HepG2 (cell line): ENCODE measurements around the gene BCL6B. TPM values are rescaled to one million over a fixed set of nuclear protein-coding genes. Genes with fewer than 3 reads are reported as not detected.

Experiments
- ATM ChIP-seq: fragments of 450-650 bp; IDR thresholded peaks from 2 replicates; pipeline ENCODE4 v1.7.1; 2017; ENCODE audit warnings: mild to moderate bottlenecking, borderline replicate concordance
- CHCHD3 ChIP-seq: sonication (generic); formaldehyde crosslinking; IDR thresholded peaks from 2 replicates; pipeline ENCODE4 v1.8.0; 2022; ENCODE audit warnings: mild to moderate bottlenecking, missing genetic modification reagents, moderate library complexity
- NCOA2 ChIP-seq: sonication (generic); formaldehyde crosslinking; IDR thresholded peaks from 2 replicates; pipeline ENCODE4 v1.8.0; 2022; ENCODE audit warnings: inconsistent platforms
- RBFOX2 ChIP-seq: fragments of 200-400 bp; formaldehyde crosslinking; IDR thresholded peaks from 2 replicates; pipeline ENCODE4 v1.6.1; 2017; ENCODE audit warnings: low read depth, mild to moderate bottlenecking, low read length
- SMYD3 ChIP-seq: sonication (generic); formaldehyde crosslinking; IDR thresholded peaks from 2 replicates; pipeline ENCODE4 v1.8.1; 2023; ENCODE audit warnings: mild to moderate bottlenecking, missing genetic modification reagents
- SUZ12 ChIP-seq: fragments of 150-350 bp; IDR thresholded peaks from 2 replicates; pipeline ENCODE4 v1.6.1; 2014; ENCODE audit warnings: low read depth, low read length
- ZNF253 ChIP-seq: sonication (generic); formaldehyde crosslinking; IDR thresholded peaks from 2 replicates; pipeline ENCODE4 v1.8.0; 2022; ENCODE audit warnings: mild to moderate bottlenecking, missing genetic modification reagents, borderline replicate concordance
- ZNF331 ChIP-seq: sonication (generic); formaldehyde crosslinking; IDR thresholded peaks from 2 replicates; pipeline ENCODE4 v1.4.0; 2020; ENCODE audit warnings: missing genetic modification reagents
- ZNF607 ChIP-seq: sonication (generic); formaldehyde crosslinking; IDR thresholded peaks from 2 replicates; pipeline ENCODE4 v1.5.1; 2020; ENCODE audit warnings: missing genetic modification reagents, mild to moderate bottlenecking, borderline replicate concordance
- polyA plus RNA-seq, 8 experiments: library from polyadenylated mRNA; depleted of rRNA in 3 of 8; stranded (reverse) in 7 of 8; unstranded in 1 of 8; fragments of >200 nt; fragmentation: Illumina TruSeq in 4 of 8; extraction: Trizol in 4 of 8; gene quantifications; 2 replicates each; pipeline versions ENCODE4 v1.2.1 to v1.2.3, GENCODE V29; 2011 to 2016; ENCODE audit warnings: low read depth in 4 of 8, missing spikeins in 1 of 8, mixed read lengths in 1 of 8; ENCODE audit not compliant: insufficient read depth in 1 of 8
- total RNA-seq, 5 experiments: library from RNA; depleted of rRNA; stranded (reverse); fragments of >200 nt; fragmentation: Illumina TruSeq; extraction: Trizol; gene quantifications; 2 replicates each; pipeline ENCODE4 v1.2.3, GENCODE V29; 2016; ENCODE audit warnings: low read depth in 1 of 5
- TF ChIP-seq, protein P1 (sequence below): sonication (generic); formaldehyde crosslinking; IDR thresholded peaks from 2 replicates; pipeline ENCODE4 v1.4.0; 2020; ENCODE audit warnings: mild to moderate bottlenecking, missing genetic modification reagents
- TF ChIP-seq, protein P2 (sequence below): sonication (generic); formaldehyde crosslinking; IDR thresholded peaks from 2 replicates; pipeline ENCODE4 v1.8.1; 2023; ENCODE audit warnings: missing genetic modification reagents, mild to moderate bottlenecking, borderline replicate concordance
- TF ChIP-seq, protein P3 (sequence below): sonication (generic); formaldehyde crosslinking; IDR thresholded peaks from 2 replicates; pipeline ENCODE4 v1.4.0; 2020; ENCODE audit warnings: missing genetic modification reagents, low read depth, mild to moderate bottlenecking, borderline replicate concordance
- TF ChIP-seq, protein P4 (sequence below): sonication (generic); formaldehyde crosslinking; IDR thresholded peaks from 2 replicates; pipeline ENCODE4 v1.4.0; 2020; ENCODE audit warnings: missing genetic modification reagents
- TF ChIP-seq, protein P5 (sequence below): sonication (generic); formaldehyde crosslinking; conservative IDR thresholded peaks from 2 replicates; pipeline ENCODE4 v1.8.0; 2022; ENCODE audit warnings: low read depth, missing genetic modification reagents
- TF ChIP-seq, protein P6 (sequence below): sonication (generic); formaldehyde crosslinking; conservative IDR thresholded peaks from 2 replicates; pipeline ENCODE4 v1.4.0; 2020; ENCODE audit warnings: missing genetic modification reagents
- TF ChIP-seq, protein P7 (sequence below): sonication (generic); formaldehyde crosslinking; IDR thresholded peaks from 2 replicates; pipeline ENCODE4 v1.4.0; 2020; ENCODE audit warnings: mild to moderate bottlenecking, missing genetic modification reagents
- TF ChIP-seq, protein P8 (sequence below): sonication (generic); formaldehyde crosslinking; IDR thresholded peaks from 2 replicates; pipeline ENCODE4 v1.8.1; 2023; ENCODE audit warnings: mild to moderate bottlenecking, inconsistent platforms, moderate library complexity, missing genetic modification reagents, borderline replicate concordance

The BCL6B gene
- total and polyA plus RNA-seq, 2 of the 13 experiments (the other 11 are each of a cell fraction or from before 2014, with no cell fraction given) = not detected

DNA sequence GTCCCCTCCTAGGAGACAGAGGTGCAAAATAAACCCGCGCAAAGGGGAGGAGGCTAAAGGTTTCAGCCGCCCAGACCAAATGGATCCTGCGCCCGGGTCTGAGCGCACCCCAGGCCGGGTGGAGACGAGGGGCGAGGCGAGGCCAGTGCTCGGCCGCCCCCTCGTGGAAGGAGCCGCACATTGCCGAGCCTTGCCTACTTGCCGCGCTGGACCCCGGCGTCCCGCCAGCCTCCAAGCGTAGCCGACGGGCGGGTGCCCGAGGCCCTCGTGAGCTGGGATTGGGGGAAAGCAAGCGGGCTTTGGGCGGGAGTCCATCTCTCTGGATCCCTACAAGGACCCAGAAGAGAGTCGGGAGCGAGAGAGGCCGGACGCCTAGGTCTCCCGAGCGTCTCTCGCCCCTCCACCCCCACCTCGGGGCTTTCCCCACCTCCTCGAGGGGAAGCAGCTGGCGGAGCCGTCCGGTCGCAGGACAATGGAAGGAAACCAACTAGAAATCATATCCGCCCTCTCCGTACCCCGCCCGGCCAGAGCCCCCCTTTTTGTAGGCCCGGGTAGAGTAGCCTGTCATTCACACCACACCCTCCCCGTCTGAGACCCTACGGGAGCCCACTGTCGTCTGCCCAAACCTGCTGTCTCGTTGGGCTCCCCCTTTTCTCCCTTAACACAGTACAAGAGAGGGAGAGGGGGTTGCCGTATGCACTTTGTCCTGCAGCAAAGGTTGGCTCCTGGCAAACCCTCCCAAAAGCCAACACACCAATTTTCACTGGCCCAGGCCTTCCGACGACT lies 664 bp upstream of the BCL6B start (continued):
- TF ChIP-seq SMYD3 (CRISPR knock-in tag) = no peak
- TF ChIP-seq, protein P1, sequence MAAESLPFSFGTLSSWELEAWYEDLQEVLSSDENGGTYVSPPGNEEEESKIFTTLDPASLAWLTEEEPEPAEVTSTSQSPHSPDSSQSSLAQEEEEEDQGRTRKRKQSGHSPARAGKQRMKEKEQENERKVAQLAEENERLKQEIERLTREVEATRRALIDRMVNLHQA (CRISPR knock-in tag) = no peak
- TF ChIP-seq, protein P2, sequence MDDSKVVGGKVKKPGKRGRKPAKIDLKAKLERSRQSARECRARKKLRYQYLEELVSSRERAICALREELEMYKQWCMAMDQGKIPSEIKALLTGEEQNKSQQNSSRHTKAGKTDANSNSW (CRISPR knock-in tag) = peak; percentile 44; the same call in 1 of the 2 replicates
- TF ChIP-seq, protein P3, sequence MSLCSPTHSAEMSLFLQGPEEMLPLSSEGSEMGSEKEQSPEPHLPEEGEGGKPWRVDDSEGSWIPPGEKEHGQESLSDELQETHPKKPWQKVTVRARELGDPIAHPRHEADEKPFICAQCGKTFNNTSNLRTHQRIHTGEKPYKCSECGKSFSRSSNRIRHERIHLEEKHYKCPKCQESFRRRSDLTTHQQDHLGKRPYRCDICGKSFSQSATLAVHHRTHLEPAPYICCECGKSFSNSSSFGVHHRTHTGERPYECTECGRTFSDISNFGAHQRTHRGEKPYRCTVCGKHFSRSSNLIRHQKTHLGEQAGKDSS = no peak
- no peak for TF ChIP-seq ZNF607 (CRISPR knock-in tag)
- TF ChIP-seq ZNF253 (CRISPR knock-in tag) = no peak
- TF ChIP-seq, protein P4, sequence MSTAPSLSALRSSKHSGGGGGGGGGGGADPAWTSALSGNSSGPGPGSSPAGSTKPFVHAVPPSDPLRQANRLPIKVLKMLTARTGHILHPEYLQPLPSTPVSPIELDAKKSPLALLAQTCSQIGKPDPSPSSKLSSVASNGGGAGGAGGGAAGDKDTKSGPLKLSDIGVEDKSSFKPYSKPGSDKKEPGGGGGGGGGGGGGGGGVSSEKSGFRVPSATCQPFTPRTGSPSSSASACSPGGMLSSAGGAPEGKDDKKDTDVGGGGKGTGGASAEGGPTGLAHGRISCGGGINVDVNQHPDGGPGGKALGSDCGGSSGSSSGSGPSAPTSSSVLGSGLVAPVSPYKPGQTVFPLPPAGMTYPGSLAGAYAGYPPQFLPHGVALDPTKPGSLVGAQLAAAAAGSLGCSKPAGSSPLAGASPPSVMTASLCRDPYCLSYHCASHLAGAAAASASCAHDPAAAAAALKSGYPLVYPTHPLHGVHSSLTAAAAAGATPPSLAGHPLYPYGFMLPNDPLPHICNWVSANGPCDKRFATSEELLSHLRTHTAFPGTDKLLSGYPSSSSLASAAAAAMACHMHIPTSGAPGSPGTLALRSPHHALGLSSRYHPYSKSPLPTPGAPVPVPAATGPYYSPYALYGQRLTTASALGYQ (CRISPR knock-in tag) = no peak
- TF ChIP-seq, protein P5, sequence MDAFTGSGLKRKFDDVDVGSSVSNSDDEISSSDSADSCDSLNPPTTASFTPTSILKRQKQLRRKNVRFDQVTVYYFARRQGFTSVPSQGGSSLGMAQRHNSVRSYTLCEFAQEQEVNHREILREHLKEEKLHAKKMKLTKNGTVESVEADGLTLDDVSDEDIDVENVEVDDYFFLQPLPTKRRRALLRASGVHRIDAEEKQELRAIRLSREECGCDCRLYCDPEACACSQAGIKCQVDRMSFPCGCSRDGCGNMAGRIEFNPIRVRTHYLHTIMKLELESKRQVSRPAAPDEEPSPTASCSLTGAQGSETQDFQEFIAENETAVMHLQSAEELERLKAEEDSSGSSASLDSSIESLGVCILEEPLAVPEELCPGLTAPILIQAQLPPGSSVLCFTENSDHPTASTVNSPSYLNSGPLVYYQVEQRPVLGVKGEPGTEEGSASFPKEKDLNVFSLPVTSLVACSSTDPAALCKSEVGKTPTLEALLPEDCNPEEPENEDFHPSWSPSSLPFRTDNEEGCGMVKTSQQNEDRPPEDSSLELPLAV (CRISPR knock-in tag) = no peak
- TF ChIP-seq RBFOX2 = peak; percentile 57; the same call in 1 of the 2 replicates
- TF ChIP-seq, protein P6, sequence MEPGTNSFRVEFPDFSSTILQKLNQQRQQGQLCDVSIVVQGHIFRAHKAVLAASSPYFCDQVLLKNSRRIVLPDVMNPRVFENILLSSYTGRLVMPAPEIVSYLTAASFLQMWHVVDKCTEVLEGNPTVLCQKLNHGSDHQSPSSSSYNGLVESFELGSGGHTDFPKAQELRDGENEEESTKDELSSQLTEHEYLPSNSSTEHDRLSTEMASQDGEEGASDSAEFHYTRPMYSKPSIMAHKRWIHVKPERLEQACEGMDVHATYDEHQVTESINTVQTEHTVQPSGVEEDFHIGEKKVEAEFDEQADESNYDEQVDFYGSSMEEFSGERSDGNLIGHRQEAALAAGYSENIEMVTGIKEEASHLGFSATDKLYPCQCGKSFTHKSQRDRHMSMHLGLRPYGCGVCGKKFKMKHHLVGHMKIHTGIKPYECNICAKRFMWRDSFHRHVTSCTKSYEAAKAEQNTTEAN (CRISPR knock-in tag) = 0 out of 2 replicates have a peak, but pooled peaks have one; percentile 25
- TF ChIP-seq ZNF331 (CRISPR knock-in tag) = peak; percentile 46; the same call in 1 of the 2 replicates
- TF ChIP-seq SUZ12 = no peak
- TF ChIP-seq ATM = no peak
- no peak for TF ChIP-seq NCOA2 (CRISPR knock-in tag)
- TF ChIP-seq CHCHD3 = no peak
- TF ChIP-seq, protein P7, sequence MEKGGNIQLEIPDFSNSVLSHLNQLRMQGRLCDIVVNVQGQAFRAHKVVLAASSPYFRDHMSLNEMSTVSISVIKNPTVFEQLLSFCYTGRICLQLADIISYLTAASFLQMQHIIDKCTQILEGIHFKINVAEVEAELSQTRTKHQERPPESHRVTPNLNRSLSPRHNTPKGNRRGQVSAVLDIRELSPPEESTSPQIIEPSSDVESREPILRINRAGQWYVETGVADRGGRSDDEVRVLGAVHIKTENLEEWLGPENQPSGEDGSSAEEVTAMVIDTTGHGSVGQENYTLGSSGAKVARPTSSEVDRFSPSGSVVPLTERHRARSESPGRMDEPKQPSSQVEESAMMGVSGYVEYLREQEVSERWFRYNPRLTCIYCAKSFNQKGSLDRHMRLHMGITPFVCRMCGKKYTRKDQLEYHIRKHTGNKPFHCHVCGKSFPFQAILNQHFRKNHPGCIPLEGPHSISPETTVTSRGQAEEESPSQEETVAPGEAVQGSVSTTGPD (CRISPR knock-in tag) = no peak
- TF ChIP-seq, protein P8, sequence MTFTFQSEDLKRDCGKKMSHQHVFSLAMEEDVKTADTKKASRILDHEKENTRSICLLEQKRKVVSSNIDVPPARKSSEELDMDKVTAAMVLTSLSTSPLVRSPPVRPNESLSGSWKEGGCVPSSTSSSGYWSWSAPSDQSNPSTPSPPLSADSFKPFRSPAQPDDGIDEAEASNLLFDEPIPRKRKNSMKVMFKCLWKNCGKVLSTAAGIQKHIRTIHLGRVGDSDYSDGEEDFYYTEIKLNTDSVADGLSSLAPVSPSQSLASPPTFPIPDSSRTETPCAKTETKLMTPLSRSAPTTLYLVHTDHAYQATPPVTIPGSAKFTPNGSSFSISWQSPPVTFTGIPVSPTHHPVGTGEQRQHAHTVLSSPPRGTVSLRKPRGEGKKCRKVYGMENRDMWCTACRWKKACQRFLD (CRISPR knock-in tag) = no peak
